ENCODE results near the gene DGKD. TPM values are rescaled to one million over a fixed set of nuclear protein-coding genes. Genes with fewer than 3 reads are reported as not detected.

DGKD gene
- total RNA-seq, 4 donors from 2014 or later: 67.7 to 195 (median 125) TPM

DNA sequence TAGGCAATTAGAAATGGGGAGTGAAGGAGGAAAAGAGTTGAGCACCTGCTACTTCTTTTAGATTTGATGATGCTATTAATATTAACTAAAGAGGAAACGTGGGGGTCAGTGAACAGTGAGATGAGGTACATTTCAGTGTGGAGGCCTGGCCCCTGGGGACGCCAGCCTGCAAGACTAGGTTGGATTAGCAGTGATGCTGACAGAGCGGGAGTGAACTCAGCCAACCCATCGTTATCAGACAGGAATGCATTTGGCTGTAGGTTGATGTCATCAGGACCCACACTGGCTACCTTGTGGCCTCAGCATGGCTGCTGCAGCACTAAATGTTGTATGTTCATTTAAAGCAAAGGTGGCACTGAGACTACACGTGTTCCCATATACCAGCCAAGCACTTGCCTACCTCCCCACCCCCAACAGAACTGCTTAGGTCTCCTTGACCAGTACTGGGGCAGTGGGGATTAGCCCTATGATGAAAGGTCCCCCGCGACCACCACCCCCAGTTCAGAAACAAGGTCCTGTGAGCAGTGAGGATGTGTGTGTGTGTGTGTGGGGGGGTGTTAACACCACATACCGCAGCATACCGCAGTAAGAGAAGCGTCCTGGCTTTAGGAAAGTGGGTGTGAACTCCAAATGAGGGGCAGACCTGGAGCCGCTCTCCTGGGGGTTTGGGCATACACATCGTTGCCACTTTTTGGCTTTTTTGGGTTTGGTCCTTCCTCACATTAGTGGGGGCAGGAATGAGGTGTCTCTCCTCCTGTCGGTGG lies 26.0 kb downstream of the DGKD start:
- DNase-seq: peak in 1 of 3 donors; percentile 56
- TF ChIP-seq, protein P1, sequence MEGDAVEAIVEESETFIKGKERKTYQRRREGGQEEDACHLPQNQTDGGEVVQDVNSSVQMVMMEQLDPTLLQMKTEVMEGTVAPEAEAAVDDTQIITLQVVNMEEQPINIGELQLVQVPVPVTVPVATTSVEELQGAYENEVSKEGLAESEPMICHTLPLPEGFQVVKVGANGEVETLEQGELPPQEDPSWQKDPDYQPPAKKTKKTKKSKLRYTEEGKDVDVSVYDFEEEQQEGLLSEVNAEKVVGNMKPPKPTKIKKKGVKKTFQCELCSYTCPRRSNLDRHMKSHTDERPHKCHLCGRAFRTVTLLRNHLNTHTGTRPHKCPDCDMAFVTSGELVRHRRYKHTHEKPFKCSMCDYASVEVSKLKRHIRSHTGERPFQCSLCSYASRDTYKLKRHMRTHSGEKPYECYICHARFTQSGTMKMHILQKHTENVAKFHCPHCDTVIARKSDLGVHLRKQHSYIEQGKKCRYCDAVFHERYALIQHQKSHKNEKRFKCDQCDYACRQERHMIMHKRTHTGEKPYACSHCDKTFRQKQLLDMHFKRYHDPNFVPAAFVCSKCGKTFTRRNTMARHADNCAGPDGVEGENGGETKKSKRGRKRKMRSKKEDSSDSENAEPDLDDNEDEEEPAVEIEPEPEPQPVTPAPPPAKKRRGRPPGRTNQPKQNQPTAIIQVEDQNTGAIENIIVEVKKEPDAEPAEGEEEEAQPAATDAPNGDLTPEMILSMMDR (IDR thresholded peaks at IDR 0.05): no peak
- no peak for TF ChIP-seq POLR2A (IDR thresholded peaks at IDR 0.05)
- no peak overlapping the region for H3K27ac ChIP-seq
- H3K9me3 ChIP-seq: no peaks in the 10 kb centered on the region
- no peaks in the 10 kb centered on the region for H3K27me3 ChIP-seq
- peaks cover 0 to 8% (median 0%) of the 10 kb centered on the region in 3 donors for H3K36me3 ChIP-seq
- peaks cover 1 to 27% (median 6%) of the 10 kb centered on the region in 4 donors for H3K4me1 ChIP-seq
- H3K4me3 ChIP-seq: no peak overlapping the region

DNA sequence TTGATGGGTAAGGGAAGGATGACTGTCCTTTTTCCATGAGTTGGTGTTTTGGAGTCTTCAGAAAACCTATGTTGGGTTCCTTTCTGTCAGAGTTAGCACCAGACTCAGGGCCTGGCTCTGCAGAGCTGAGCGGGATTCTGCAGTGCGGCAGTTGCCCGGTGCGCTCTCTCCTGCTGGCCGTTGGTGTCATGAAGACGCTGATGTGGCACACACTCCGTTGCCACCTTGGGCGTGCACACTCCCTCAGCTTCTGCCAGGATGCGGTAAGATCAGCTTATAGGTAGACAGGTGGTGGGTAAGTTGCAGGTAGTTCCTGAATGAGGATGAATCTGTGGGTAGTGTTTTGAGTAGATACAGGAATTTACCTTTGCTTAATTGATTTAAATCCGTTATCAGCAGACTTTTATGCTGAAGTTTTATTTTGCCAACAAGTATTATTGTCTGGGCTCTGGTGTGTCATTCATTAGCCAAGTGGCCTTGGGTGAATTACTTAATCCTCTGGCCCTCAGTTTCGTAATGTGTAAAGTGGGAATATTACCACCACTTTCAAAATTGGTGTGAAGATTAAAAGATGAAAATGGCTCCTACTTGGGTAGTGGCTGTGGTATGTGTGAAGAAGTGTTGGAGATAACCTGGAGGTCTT lies 26.8 kb downstream of the DGKD start:
- Histone ChIP-seq H3K4me3 (no peak overlapping the region), H3K27me3 (no peaks in the 10 kb centered on the region), H3K27ac (no peak overlapping the region), H3K9me3 (no peaks in the 10 kb centered on the region), H3K36me3 (peaks cover 0 to 8% (median 0%) of the 10 kb centered on the region in 3 donors), H3K4me1 (peaks cover 0 to 21% (median 8%) of the 10 kb centered on the region in 4 donors)
- DNase-seq: no peak
- TF ChIP-seq, protein P1 (IDR thresholded peaks at IDR 0.05): no peak
- no peak for TF ChIP-seq POLR2A (IDR thresholded peaks at IDR 0.05)

DNA sequence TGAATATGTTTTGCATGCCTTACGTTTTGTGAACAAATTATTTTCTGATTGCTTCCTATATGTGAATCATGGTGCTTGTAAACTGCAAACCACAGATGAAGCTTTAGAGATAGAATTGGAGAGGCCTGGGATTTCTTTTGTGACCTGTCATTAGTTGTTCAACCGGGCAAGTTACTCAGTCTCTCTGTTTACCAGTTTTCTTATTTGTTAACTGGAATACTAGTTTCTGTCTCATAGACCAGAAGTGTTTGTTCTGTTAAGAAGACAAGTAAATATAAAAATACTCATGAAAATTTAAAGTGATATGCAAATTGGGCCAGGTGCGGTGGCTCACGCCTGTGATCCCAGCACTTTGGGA lies 27.3 kb downstream of the DGKD start:
- Histone ChIP-seq H3K27ac (no peak overlapping the region), H3K9me3 (no peaks in the 10 kb centered on the region), H3K4me1 (peaks cover 0 to 22% (median 9%) of the 10 kb centered on the region in 4 donors), H3K27me3 (no peaks in the 10 kb centered on the region), H3K36me3 (peaks cover 0 to 8% (median 0%) of the 10 kb centered on the region in 3 donors), H3K4me3 (no peak overlapping the region)
- DNase-seq: no peak
- TF ChIP-seq, protein P1 (IDR thresholded peaks at IDR 0.05): no peak
- TF ChIP-seq POLR2A (IDR thresholded peaks at IDR 0.05): no peak

DNA sequence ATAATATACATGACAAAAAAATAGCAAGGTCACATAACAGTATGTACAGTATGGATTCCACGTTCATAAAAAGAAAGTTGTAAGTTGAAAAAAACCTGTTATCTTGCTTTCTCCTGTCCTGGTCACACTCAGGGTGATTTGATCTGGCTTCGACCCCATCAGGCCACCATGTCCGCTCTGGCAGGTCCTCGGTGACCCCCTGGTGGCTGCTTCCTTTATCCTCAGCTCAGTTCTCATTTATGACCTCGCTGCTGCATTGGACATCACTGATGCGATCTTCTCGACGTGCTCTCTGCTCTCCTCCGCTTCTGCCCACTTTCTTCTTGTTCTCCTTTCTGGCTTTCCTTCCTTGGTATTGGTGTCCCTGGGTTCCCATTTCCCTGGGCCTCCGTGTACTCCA lies 29.7 kb downstream of the DGKD start:
- H3K27ac ChIP-seq: no peak overlapping the region
- H3K4me3 ChIP-seq: no peak overlapping the region
- no peak for DNase-seq

DNA sequence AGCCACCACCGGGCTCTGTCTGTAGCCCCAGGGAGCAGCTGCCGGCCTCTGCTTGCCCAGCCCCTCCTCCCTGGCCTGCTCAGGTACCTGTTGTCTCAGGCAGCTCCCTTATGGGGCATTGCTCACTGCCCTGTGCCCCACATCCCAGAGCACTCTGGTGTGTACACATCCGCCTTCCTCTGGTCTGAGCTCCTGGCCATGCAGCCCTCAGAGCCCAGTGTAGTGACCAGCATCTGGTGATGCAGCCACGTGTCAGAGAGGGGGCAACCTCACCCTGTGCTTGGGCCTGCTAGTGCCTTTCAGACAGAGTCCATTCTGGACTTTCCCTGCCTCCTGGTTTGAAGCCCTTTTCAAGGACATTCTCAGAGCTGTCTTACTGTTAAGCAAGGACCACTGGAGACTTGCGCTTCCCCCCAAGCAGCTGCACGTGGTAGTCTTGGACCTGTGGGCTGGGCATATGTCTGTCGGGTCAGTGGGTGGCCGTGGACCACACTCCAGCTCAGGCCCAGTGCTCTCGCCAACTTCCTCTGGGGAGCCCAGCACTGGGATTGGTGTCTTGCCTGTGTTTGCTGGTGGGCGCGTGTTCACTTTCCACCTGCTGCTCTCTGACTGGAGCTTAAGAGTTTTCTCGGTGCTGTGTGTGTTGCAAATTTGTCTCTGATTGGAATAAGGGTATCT lies 30.7 kb downstream of the DGKD start:
- H3K27ac ChIP-seq: peak overlapping the region in 3 of 4 donors; percentile 37 to 76 (median 61)
- no peak overlapping the region for H3K4me3 ChIP-seq
- DNase-seq: no peak
- no peaks in the 10 kb centered on the region for H3K27me3 ChIP-seq
- H3K36me3 ChIP-seq: peaks cover 0 to 6% (median 0%) of the 10 kb centered on the region in 3 donors
- TF ChIP-seq POLR2A (IDR thresholded peaks at IDR 0.05): no peak
- TF ChIP-seq, protein P1 (IDR thresholded peaks at IDR 0.05): no peak
- no peaks in the 10 kb centered on the region for H3K9me3 ChIP-seq
- H3K4me1 ChIP-seq: peaks cover 0 to 26% (median 9%) of the 10 kb centered on the region in 4 donors

More for the DNA sequence above, 29.7 kb downstream of the DGKD start:
- H3K36me3 ChIP-seq: no peaks in the 10 kb centered on the region
- H3K27me3 ChIP-seq: no peaks in the 10 kb centered on the region
- TF ChIP-seq, protein P1 (IDR thresholded peaks at IDR 0.05): peak in 1 of 6 experiments; percentile 11
- no peak for TF ChIP-seq POLR2A (IDR thresholded peaks at IDR 0.05)
- H3K9me3 ChIP-seq: no peaks in the 10 kb centered on the region
- H3K4me1 ChIP-seq: peaks cover 0 to 26% (median 9%) of the 10 kb centered on the region in 4 donors

All from Peyer's patch (tissue), 4 donors.